Body of pancreas (tissue), 4 donors: Measurements from ENCODE around the gene NOC2L. TPM values are rescaled to one million over a fixed set of nuclear protein-coding genes. Genes with fewer than 3 reads are reported as not detected.

Experiments used
- ATAC-seq: fragments of 150-250 bp; one replicate; pipeline ENCODE4 v1.9.1; 2016
- DNase-seq, 4 donors: peaks; one replicate each; pipeline ENCODE4 v3.0.0-alpha.2; 2019
- H3K27ac ChIP-seq, 4 donors: fragments of 200-600 bp; sonication (generic); 1 replicate in 3 of 4; 2 replicates in 1 of 4; pipeline versions ENCODE4 v1.5.1 to v1.6.1; 2016 to 2019; ENCODE audit warnings: mild to moderate bottlenecking in 1 of 4, mixed read lengths in 1 of 4, moderate library complexity in 1 of 4
- H3K27me3 ChIP-seq, 2 donors: fragments of 200-600 bp; sonication (generic); one replicate each; pipeline ENCODE4 v1.6.0; 2016; ENCODE audit warnings: mild to moderate bottlenecking in 1 of 2
- H3K36me3 ChIP-seq, 2 donors: fragments of 200-600 bp; sonication (generic); replicated peaks in 1 of 2; 2 replicates each; pipeline ENCODE4 v1.5.1; 2016; ENCODE audit warnings: low read depth in 2 of 2; ENCODE audit not compliant: insufficient read depth in 1 of 2
- H3K4me1 ChIP-seq: fragments of 200-600 bp; sonication (generic); one replicate; pipeline ENCODE4 v1.6.0; 2016
- H3K4me3 ChIP-seq, 2 donors: fragments of 200-600 bp; sonication (generic); 1 replicate in 1 of 2; 2 replicates in 1 of 2; pipeline ENCODE4 v1.5.1; 2016 to 2019
- H3K9me3 ChIP-seq, 3 donors: fragments of 200-600 bp; sonication (generic); 1 replicate in 2 of 3; 2 replicates in 1 of 3; pipeline ENCODE4 v1.5.1; 2016
- POLR2A ChIP-seq, 3 donors: fragments of 450-650 bp; IDR thresholded peaks; one replicate each; pipeline ENCODE4 v1.6.1; 2016; ENCODE audit warnings: antibody characterized with exemption in 3 of 3, mild to moderate bottlenecking in 2 of 3
- WGBS, 2 donors: methylation state at CpG; one replicate each; pipeline ENCODE4 v1.1.5; 2017; 5-methylcytosine and 5-hydroxymethylcytosine counted together
- intact Hi-C: fragments of 100-400 bp; cut with DNase I; formaldehyde crosslinking; loops from one replicate; pipeline ENCODE4 v1.15.1; 2023
- total RNA-seq, 2 donors: library from RNA; depleted of rRNA; stranded (reverse); fragments of >200 nt; gene quantifications; one replicate each; pipeline ENCODE4 v1.1.0, GENCODE V29; 2016
- TF ChIP-seq, protein P1 (sequence below), 7 experiments: fragments of 450-650 bp in 4 of 7; fragments of 200-600 bp in 3 of 7; sonication (generic) in 3 of 7; IDR thresholded peaks; one replicate each; pipeline ENCODE4 v1.5.1; 2016 to 2019; ENCODE audit warnings: antibody characterized with exemption in 7 of 7

Gene NOC2L
- total RNA-seq, 2 donors from 2014 or later: 30.6 to 32.3 TPM

DNA sequence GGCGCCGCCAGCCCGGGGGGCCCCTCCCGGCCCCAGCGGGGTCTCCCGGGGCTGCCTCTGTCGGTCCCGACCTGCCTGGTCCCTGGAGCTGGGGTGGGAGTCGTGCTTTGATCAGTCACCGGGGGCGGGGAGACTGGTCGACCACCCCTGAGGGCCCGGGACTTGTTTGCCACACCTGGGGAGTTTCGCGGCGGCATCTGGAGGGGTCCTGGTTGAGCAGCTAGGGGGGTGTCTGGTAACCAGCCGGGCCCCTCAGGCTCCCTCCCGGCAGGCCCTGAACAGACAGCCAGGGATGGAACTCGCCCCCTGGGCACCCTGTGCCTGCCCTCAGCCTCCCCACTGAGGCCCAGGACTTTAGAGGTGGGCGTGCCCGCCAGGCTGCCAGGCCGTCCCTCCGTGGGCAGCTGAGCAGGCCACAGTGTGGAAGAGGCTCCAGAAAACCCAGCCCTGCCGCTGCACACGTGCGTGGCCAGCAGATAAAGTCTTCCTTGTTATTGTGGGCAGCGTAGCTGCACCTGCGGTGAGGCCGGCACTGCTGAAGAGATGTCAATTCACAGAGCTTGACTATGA is 48.7 kb downstream of the NOC2L start:
- no peaks in the 10 kb centered on the region for H3K36me3 ChIP-seq
- peaks cover 17% of the 10 kb centered on the region for H3K4me1 ChIP-seq
- TF ChIP-seq, protein P1, sequence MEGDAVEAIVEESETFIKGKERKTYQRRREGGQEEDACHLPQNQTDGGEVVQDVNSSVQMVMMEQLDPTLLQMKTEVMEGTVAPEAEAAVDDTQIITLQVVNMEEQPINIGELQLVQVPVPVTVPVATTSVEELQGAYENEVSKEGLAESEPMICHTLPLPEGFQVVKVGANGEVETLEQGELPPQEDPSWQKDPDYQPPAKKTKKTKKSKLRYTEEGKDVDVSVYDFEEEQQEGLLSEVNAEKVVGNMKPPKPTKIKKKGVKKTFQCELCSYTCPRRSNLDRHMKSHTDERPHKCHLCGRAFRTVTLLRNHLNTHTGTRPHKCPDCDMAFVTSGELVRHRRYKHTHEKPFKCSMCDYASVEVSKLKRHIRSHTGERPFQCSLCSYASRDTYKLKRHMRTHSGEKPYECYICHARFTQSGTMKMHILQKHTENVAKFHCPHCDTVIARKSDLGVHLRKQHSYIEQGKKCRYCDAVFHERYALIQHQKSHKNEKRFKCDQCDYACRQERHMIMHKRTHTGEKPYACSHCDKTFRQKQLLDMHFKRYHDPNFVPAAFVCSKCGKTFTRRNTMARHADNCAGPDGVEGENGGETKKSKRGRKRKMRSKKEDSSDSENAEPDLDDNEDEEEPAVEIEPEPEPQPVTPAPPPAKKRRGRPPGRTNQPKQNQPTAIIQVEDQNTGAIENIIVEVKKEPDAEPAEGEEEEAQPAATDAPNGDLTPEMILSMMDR (IDR thresholded peaks at IDR 0.05): no peak
- TF ChIP-seq POLR2A (IDR thresholded peaks at IDR 0.05): no peak
- no peaks in the 10 kb centered on the region for H3K9me3 ChIP-seq
- H3K27ac ChIP-seq: no peak overlapping the region
- H3K4me3 ChIP-seq: no peak overlapping the region
- DNase-seq (peak in 3 of 4 donors; percentile 1 to 13 (median 4)), ATAC-seq (no peak)
- 38 to 58% methylated on average over 11 to 19 of the region's 29 CpGs for WGBS, 2 donors
- intact Hi-C loops: no loop called here
- peaks cover 0 to 7% of the 10 kb centered on the region in 2 donors for H3K27me3 ChIP-seq

- H3K27ac ChIP-seq: no peak overlapping the region
- intact Hi-C loops: no loop called here
- DNase-seq: no peak
Measured at GRCh38 chr1:909861-910310, 49.2 kb downstream of the NOC2L start.

DNA sequence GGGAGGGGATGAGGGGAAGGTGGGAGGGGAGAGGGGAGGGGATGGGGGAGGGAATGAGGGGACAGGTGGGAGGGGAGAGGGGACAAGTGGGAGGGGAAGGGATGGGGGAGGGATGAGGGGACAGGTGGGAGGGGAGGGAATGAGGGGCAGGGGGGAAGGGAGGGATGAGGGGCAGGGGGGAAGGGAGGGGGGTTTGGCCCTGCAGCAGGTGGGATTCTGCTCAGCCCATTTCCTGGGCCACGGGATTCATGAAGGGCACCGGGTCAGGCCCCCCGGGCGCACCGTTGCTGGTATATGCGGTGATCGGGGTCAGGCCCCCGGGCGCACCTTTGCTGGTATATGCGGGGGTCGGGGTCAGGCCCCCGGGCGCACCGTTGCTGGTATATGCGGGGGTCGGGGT is 50.4 kb downstream of the NOC2L start:
- H3K27me3 ChIP-seq: peaks cover 0 to 11% of the 10 kb centered on the region in 2 donors
- 67 to 89% methylated on average over 1 to 13 of the region's 16 CpGs for WGBS, 2 donors
- ATAC-seq: no peak

More at GRCh38 chr1:909861-910310, 49.2 kb downstream of the NOC2L start:
- no peaks in the 10 kb centered on the region for H3K9me3 ChIP-seq
- WGBS, 2 donors: 10 to 33% methylated on average over 5 to 47 of the region's 53 CpGs
- ATAC-seq: no peak
- H3K4me1 ChIP-seq: peaks cover 22% of the 10 kb centered on the region
- H3K36me3 ChIP-seq: no peaks in the 10 kb centered on the region
- peaks cover 0 to 11% of the 10 kb centered on the region in 2 donors for H3K27me3 ChIP-seq
- TF ChIP-seq, protein P1 (IDR thresholded peaks at IDR 0.05): no peak
- TF ChIP-seq POLR2A (IDR thresholded peaks at IDR 0.05): no peak
- no peak overlapping the region for H3K4me3 ChIP-seq

GRCh38 chr1:907611-908451 is 51.2 kb downstream of the NOC2L start:
- no peak for TF ChIP-seq POLR2A (IDR thresholded peaks at IDR 0.05)
- TF ChIP-seq, protein P1 (IDR thresholded peaks at IDR 0.05): no peak
- DNase-seq (peak in 1 of 4 donors; percentile 1), ATAC-seq (no peak)
- Histone ChIP-seq H3K4me3 (no peak overlapping the region), H3K27ac (no peak overlapping the region), H3K9me3 (no peaks in the 10 kb centered on the region), H3K36me3 (no peaks in the 10 kb centered on the region), H3K4me1 (peaks cover 30% of the 10 kb centered on the region), H3K27me3 (peaks cover 0 to 11% of the 10 kb centered on the region in 2 donors)
- WGBS, 2 donors: 85 to 86% methylated on average over 14 to 17 of the region's 17 CpGs
- intact Hi-C loops: no loop called here

More for the DNA sequence above, 50.4 kb downstream of the NOC2L start:
- intact Hi-C loops: no loop called here
- no peak for TF ChIP-seq POLR2A (IDR thresholded peaks at IDR 0.05)
- TF ChIP-seq, protein P1 (IDR thresholded peaks at IDR 0.05): no peak
- no peak overlapping the region for H3K4me3 ChIP-seq
- no peaks in the 10 kb centered on the region for H3K9me3 ChIP-seq
- no peaks in the 10 kb centered on the region for H3K36me3 ChIP-seq
- H3K4me1 ChIP-seq: peaks cover 30% of the 10 kb centered on the region
- no peak overlapping the region for H3K27ac ChIP-seq
- DNase-seq: no peak
